ENCODE results near the gene PDXP.

The PDXP gene

DNA sequence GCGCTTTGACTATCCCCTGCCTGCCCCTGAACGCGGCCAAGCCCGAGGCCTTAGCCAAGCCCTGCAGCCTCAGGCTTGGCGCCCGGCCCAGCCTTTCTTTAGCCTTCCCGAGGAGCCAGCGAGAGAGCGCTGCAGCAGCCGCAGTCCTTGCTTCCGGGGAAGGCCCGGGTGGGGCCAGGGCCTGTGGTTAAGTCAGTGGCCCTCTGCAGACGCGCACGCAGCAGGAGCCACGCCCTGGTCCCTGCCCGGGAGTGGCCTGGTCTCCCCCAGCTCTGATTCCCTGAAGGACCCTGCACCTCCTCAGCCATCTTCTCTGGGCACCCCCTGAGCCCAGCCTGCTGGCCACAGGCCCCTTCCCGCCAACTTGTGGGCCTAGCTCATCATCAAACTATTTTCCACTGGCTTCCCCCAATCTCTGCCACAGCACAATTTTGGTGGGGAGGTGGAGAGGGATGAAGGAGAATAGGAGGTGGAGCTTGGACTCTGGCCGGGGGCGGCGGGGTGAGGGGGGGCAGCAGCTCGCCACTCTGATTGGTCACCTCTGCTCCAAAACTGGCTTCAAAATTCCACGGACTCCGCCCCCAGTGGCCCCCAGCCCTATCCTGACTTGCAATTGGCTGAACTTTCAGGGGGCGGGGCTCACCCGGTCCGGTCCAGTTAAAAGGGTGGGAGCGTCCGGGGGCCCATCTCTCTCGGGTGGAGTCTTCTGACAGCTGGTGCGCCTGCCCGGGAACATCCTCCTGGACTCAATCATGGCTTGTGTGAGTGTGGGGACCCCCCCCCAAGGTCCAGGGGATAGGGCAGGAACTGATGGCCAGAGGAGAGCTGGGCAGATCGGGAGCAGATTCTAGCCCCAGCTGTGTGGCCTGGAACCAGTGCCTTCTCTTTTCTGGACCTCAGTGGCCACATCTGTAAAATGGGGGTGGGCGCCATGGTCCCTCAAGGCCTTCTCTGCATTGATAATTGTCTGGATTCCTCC lies 16.7 kb downstream of the PDXP start, which contains the start of gene LGALS1:
LGALS1 (plus strand) TSS at position 686 of the 979 bp plus-strand sequence; CDS start at position 753, 67 bp downstream.
- H3K18ac ChIP-seq (ENCODE audit: low read depth in 1 of 2, low read length in 2 of 2), result peak within 1 kb of the TSS; percentile 92 to 97
- peak; percentile 98 for DNase-seq
- peaks cover 19 to 21% of the 10 kb centered on the region in 2 experiments for H3K36me3 ChIP-seq (ENCODE audit: control insufficient read depth in 1 of 2, insufficient read depth in 2 of 2, low read depth in 1 of 2, low read length in 2 of 2)
- H3K23ac ChIP-seq (ENCODE audit: low read length in 2 of 2), result peak within 1 kb of the TSS in 1 of 2 experiments; percentile 34
- H2BK15ac ChIP-seq (ENCODE audit: low read depth, poor library complexity, severe bottlenecking), result peak within 1 kb of the TSS; percentile 99
- H3K9ac ChIP-seq (ENCODE audit: low read length), result peak within 1 kb of the TSS; percentile 98
- H3K4ac ChIP-seq (ENCODE audit: low read depth in 1 of 2, low read length in 2 of 2), result peak within 1 kb of the TSS; percentile 84 to 94
- H3K4me2 ChIP-seq (ENCODE audit: low read length, poor library complexity, severe bottlenecking), result peak within 1 kb of the TSS; percentile 56
- peak within 1 kb of the TSS; percentile 62 to 81 for H3K14ac ChIP-seq (ENCODE audit: low read length in 2 of 2)
- H4K91ac ChIP-seq (ENCODE audit: low read length), result peak within 1 kb of the TSS; percentile 90
- H2AFZ ChIP-seq (ENCODE audit: low read depth, low read length), result no peak within 1 kb of the TSS
- no peaks in the 10 kb centered on the region for H3K9me3 ChIP-seq (ENCODE audit: control insufficient read depth, low read length)
- peaks cover 24% of the 10 kb centered on the region for H3K4me1 ChIP-seq (ENCODE audit: control insufficient read depth, insufficient read depth, low read depth, low read length)
- WGBS, result 5% methylated on average over 29 of the region's 34 CpGs
- peak within 1 kb of the TSS; percentile 58 for H2AK5ac ChIP-seq (ENCODE audit: low read length, severe bottlenecking)
- H3K79me1 ChIP-seq (replicated peaks; ENCODE audit: low read length, poor library complexity, severe bottlenecking), result peaks cover 6% of the 10 kb centered on the region
- peak within 1 kb of the TSS; percentile 88 to 97 for H2BK12ac ChIP-seq (ENCODE audit: low read length in 2 of 2)
- H4K8ac ChIP-seq (ENCODE audit: low read length), result peak within 1 kb of the TSS; percentile 97
- peak within 1 kb of the TSS; percentile 62 to 100 for H3K4me3 ChIP-seq (ENCODE audit: insufficient read depth in 1 of 2, low read depth in 1 of 2, low read length in 2 of 2)
- peak within 1 kb of the TSS; percentile 93 for H2BK120ac ChIP-seq (ENCODE audit: low read depth, low read length)
- no peaks in the 10 kb centered on the region for H3K27me3 ChIP-seq (ENCODE audit: control insufficient read depth in 1 of 2, insufficient read depth in 1 of 2, low read length in 2 of 2)
- peak within 1 kb of the TSS; percentile 93 for H3K27ac ChIP-seq (ENCODE audit: low read length, poor library complexity, severe bottlenecking)
- H2BK5ac ChIP-seq (ENCODE audit: low read depth, low read length, poor library complexity, severe bottlenecking), result peak within 1 kb of the TSS; percentile 90

- H2BK120ac ChIP-seq (ENCODE audit: low read depth, low read length), result peak overlapping the region; percentile 93
- H3K4ac ChIP-seq (ENCODE audit: low read depth in 1 of 2, low read length in 2 of 2), result peak overlapping the region; percentile 70 to 94
- H2BK12ac ChIP-seq (ENCODE audit: low read length in 2 of 2), result peak overlapping the region; percentile 31 to 88
- H2AK5ac ChIP-seq (ENCODE audit: low read length, severe bottlenecking), result peak overlapping the region; percentile 58
- H4K8ac ChIP-seq (ENCODE audit: low read length), result peak overlapping the region; percentile 78
- H3K18ac ChIP-seq (ENCODE audit: low read depth in 1 of 2, low read length in 2 of 2), result peak overlapping the region; percentile 92 to 97
- peaks cover 29% of the 10 kb centered on the region for H3K4me1 ChIP-seq (ENCODE audit: control insufficient read depth, insufficient read depth, low read depth, low read length)
- no peaks in the 10 kb centered on the region for H3K27me3 ChIP-seq (ENCODE audit: control insufficient read depth in 1 of 2, insufficient read depth in 1 of 2, low read length in 2 of 2)
- H3K4me2 ChIP-seq (ENCODE audit: low read length, poor library complexity, severe bottlenecking), result peak overlapping the region; percentile 56
- H3K4me3 ChIP-seq (ENCODE audit: insufficient read depth in 1 of 2, low read depth in 1 of 2, low read length in 2 of 2), result peak overlapping the region; percentile 62 to 100
- H3K9ac ChIP-seq (ENCODE audit: low read length), result peak overlapping the region; percentile 98
- peak overlapping the region in 1 of 2 experiments; percentile 34 for H3K23ac ChIP-seq (ENCODE audit: low read length in 2 of 2)
- no peaks in the 10 kb centered on the region for H3K9me3 ChIP-seq (ENCODE audit: control insufficient read depth, low read length)
- peak; percentile 45 for DNase-seq
- peak overlapping the region; percentile 81 for H3K27ac ChIP-seq (ENCODE audit: low read length, poor library complexity, severe bottlenecking)
- peak overlapping the region; percentile 62 to 81 for H3K14ac ChIP-seq (ENCODE audit: low read length in 2 of 2)
- peaks cover 6% of the 10 kb centered on the region for H3K79me1 ChIP-seq (replicated peaks; ENCODE audit: low read length, poor library complexity, severe bottlenecking)
- H3K36me3 ChIP-seq (ENCODE audit: control insufficient read depth in 1 of 2, insufficient read depth in 2 of 2, low read depth in 1 of 2, low read length in 2 of 2), result peaks cover 22 to 23% of the 10 kb centered on the region in 2 experiments
- WGBS, result 4% methylated on average over 12 of the region's 17 CpGs
- H2AFZ ChIP-seq (ENCODE audit: low read depth, low read length), result no peak overlapping the region
- H2BK5ac ChIP-seq (ENCODE audit: low read depth, low read length, poor library complexity, severe bottlenecking), result peak overlapping the region; percentile 90
- H2BK15ac ChIP-seq (ENCODE audit: low read depth, poor library complexity, severe bottlenecking), result peak overlapping the region; percentile 30
- H4K91ac ChIP-seq (ENCODE audit: low read length), result peak overlapping the region; percentile 90
Observed at GRCh38 chr22:37675930-37676735, 17.6 kb downstream of the PDXP start.

DNA sequence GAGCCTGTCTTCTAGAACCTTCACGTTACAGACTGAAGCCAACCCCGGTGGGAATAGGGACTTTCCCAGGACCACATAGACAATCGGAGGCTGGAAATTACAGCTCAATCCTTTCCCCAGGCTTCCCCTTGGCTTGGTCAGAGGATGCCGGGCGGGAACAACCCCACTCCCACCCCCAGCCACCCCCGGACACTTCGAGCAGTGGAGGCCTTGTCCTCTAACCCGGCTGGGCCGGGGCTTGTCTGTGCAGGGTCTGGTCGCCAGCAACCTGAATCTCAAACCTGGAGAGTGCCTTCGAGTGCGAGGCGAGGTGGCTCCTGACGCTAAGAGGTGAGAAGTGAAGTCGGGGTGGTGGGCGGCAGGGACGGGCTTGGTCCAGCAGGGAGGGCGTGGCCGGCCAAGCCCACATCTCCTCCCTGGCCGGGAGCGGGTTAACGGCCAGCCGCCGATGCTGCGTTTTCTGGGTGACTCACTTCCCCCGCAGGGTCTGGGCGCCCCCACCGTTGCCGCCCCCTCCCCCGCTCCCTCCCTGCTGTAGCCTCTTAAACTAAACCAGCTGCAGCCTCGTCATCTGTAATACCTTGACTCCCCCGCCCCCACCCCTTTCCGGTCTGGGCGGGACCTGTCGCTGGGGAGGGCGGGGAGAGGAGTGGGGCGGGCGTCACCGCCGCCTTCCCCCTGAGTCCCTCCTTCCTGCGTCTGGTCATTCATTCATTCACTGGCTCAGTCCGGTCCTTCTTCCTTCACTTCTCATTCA lies 18.4 kb downstream of the PDXP start:
- Histone ChIP-seq H3K9ac (ENCODE audit: low read length) (peak overlapping the region; percentile 98), H3K4me1 (ENCODE audit: control insufficient read depth, insufficient read depth, low read depth, low read length) (peaks cover 36% of the 10 kb centered on the region), H4K91ac (ENCODE audit: low read length) (peak overlapping the region; percentile 92), H3K4ac (ENCODE audit: low read depth in 1 of 2, low read length in 2 of 2) (peak overlapping the region; percentile 46 to 60), H3K36me3 (ENCODE audit: control insufficient read depth in 1 of 2, insufficient read depth in 2 of 2, low read depth in 1 of 2, low read length in 2 of 2) (peaks cover 22 to 23% of the 10 kb centered on the region in 2 experiments), H3K9me3 (ENCODE audit: control insufficient read depth, low read length) (no peaks in the 10 kb centered on the region), H3K4me2 (ENCODE audit: low read length, poor library complexity, severe bottlenecking) (peak overlapping the region; percentile 56), H3K18ac (ENCODE audit: low read depth in 1 of 2, low read length in 2 of 2) (peak overlapping the region; percentile 92 to 97), H2BK120ac (ENCODE audit: low read depth, low read length) (peak overlapping the region; percentile 93), H2AFZ (ENCODE audit: low read depth, low read length) (no peak overlapping the region), H3K27ac (ENCODE audit: low read length, poor library complexity, severe bottlenecking) (peak overlapping the region; percentile 81), H3K23ac (ENCODE audit: low read length in 2 of 2) (peak overlapping the region in 1 of 2 experiments; percentile 10), H3K27me3 (ENCODE audit: control insufficient read depth in 1 of 2, insufficient read depth in 1 of 2, low read length in 2 of 2) (no peaks in the 10 kb centered on the region), H2BK15ac (ENCODE audit: low read depth, poor library complexity, severe bottlenecking) (peak overlapping the region; percentile 94), H3K4me3 (ENCODE audit: insufficient read depth in 1 of 2, low read depth in 1 of 2, low read length in 2 of 2) (peak overlapping the region; percentile 62 to 100), H2AK5ac (ENCODE audit: low read length, severe bottlenecking) (peak overlapping the region; percentile 23), H4K8ac (ENCODE audit: low read length) (peak overlapping the region; percentile 19), H3K79me1 (replicated peaks; ENCODE audit: low read length, poor library complexity, severe bottlenecking) (peaks cover 5% of the 10 kb centered on the region), H3K14ac (ENCODE audit: low read length in 2 of 2) (peak overlapping the region; percentile 22 to 62), H2BK12ac (ENCODE audit: low read length in 2 of 2) (peak overlapping the region in 1 of 2 experiments; percentile 31), H2BK5ac (ENCODE audit: low read depth, low read length, poor library complexity, severe bottlenecking) (peak overlapping the region; percentile 66)
- DNase-seq, result peak; percentile 98
- under 1% methylated on average over 22 of the region's 42 CpGs for WGBS
